GM19452 (cell line): ENCODE measurements around the gene TIMM23B.
"Not testable (repeated sequence)": the region's sequence is repeated elsewhere in the genome, so short reads cannot be mapped to it uniquely, and the experiment has no call there.

ENCODE experiments used
- ATAC-seq: cut with Tn5 transposase; IDR thresholded peaks from one replicate; pipeline ENCODE4 v1.9.1; 2021; ENCODE audit not compliant: unreplicated experiment

Gene TIMM23B

GRCh38 chr10:49941447-49942338 lies at the start of gene TIMM23B, which contains the start of gene PARG:
Gene TIMM23B, plus strand, starts transcription at chr10:49942053. Its CDS starts 142 bp downstream, at chr10:49942195.
Gene PARG, minus strand, starts transcription at chr10:49942027. Its CDS starts 302 bp downstream, at chr10:49941725.
- ATAC-seq: peak; percentile 72

- ATAC-seq: not testable (repeated sequence)
These were observed 41.9 kb upstream of the TIMM23B start for GRCh38 chr10:49899999-49900398.

GRCh38 chr10:49900406-49900805 lies 41.4 kb upstream of the TIMM23B start:
- not testable (repeated sequence) for ATAC-seq

- ATAC-seq: not testable (repeated sequence)
These were observed 38.0 kb upstream of the TIMM23B start for GRCh38 chr10:49903829-49904228.

GRCh38 chr10:49908290-49909080 lies 33.4 kb upstream of the TIMM23B start:
- not testable (repeated sequence) for ATAC-seq

GRCh38 chr10:49910295-49910694 lies 31.6 kb upstream of the TIMM23B start:
- ATAC-seq: not testable (repeated sequence)

- not testable (repeated sequence) for ATAC-seq
These were observed 25.4 kb upstream of the TIMM23B start for GRCh38 chr10:49916451-49916850.

- ATAC-seq: not testable (repeated sequence)
These were observed 23.9 kb upstream of the TIMM23B start for GRCh38 chr10:49917927-49918326.

GRCh38 chr10:49922041-49922440 lies 19.8 kb upstream of the TIMM23B start:
- ATAC-seq: not testable (repeated sequence)

GRCh38 chr10:49923572-49923971 lies 18.3 kb upstream of the TIMM23B start:
- not testable (repeated sequence) for ATAC-seq

- ATAC-seq: not testable (repeated sequence)
These were observed 10.6 kb upstream of the TIMM23B start for GRCh38 chr10:49931276-49931675.

- ATAC-seq: not testable (repeated sequence)
These were observed 9.7 kb upstream of the TIMM23B start for GRCh38 chr10:49931959-49932728.

GRCh38 chr10:49942339-49942705 lies 469 bp downstream of the TIMM23B start:
- ATAC-seq: not testable (repeated sequence)

- ATAC-seq: not testable (repeated sequence)
These were observed 1.8 kb downstream of the TIMM23B start for GRCh38 chr10:49943607-49944006.

GRCh38 chr10:49948142-49948541 lies 6.3 kb downstream of the TIMM23B start:
- not testable (repeated sequence) for ATAC-seq

- ATAC-seq: not testable (repeated sequence)
These were observed 6.9 kb downstream of the TIMM23B start for GRCh38 chr10:49948737-49949136.

GRCh38 chr10:49952006-49952405 lies 10.2 kb downstream of the TIMM23B start:
- not testable (repeated sequence) for ATAC-seq

GRCh38 chr10:49953122-49953521 lies 11.3 kb downstream of the TIMM23B start:
- ATAC-seq: not testable (repeated sequence)

GRCh38 chr10:49970331-49970857 lies 28.5 kb downstream of the TIMM23B start:
- ATAC-seq: not testable (repeated sequence)

- ATAC-seq: not testable (repeated sequence)
These were observed 29.6 kb downstream of the TIMM23B start for GRCh38 chr10:49971466-49971865.
